Measurements from ENCODE around the gene DGAT2L6.
"Not testable (repeated sequence)": the region's sequence is repeated elsewhere in the genome, so short reads cannot be mapped to it uniquely, and the experiment has no call there.

DGAT2L6 gene

GRCh38 chrX:70196961-70197720 lies 19.9 kb downstream of the DGAT2L6 start:
- DNase-seq (ENCODE audit: low spot score) = peak; percentile 5

- no peak for DNase-seq (ENCODE audit: low spot score)
Observed at GRCh38 chrX:70201732-70202131, 24.4 kb downstream of the DGAT2L6 start.

DNA sequence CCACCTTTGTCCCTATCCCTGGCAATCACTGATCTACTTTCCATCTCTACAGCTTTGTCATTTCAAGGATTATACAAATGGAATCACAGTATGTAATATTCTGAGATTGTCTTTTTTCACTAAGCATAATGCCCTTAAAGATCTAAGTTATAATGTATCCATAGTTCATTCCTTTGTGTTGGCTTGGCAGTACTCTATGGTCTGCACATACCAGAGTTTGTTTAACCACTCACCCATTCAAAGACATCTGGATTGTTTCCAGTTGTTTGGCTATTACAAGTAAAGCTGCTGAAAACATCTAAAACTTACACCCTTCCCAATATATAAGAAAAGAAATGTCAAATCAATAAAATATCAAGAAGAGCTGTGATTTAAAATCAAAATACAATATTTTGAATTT lies 31.2 kb downstream of the DGAT2L6 start:
- DNase-seq (ENCODE audit: low spot score) = no peak

DNA sequence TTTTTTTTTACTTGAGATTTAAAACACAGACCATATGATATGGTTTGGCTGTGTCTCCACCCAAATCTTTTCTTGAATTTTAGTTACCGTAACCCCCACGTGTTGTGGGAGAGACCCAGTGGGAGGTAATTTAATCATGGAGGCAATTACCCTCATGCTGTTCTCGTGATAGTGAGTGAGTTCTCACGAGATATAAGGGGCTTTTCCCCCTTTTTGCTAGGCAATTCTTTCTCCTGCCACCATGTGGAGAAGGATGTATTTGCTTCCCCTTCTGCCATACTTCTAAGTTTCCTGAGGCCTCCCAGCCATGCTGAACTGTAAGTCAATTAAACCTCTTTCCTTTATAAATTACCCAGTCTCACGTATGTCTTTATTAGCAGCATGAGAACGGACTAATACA lies 32.3 kb downstream of the DGAT2L6 start:
- DNase-seq (ENCODE audit: low spot score) = not testable (repeated sequence)

DNA sequence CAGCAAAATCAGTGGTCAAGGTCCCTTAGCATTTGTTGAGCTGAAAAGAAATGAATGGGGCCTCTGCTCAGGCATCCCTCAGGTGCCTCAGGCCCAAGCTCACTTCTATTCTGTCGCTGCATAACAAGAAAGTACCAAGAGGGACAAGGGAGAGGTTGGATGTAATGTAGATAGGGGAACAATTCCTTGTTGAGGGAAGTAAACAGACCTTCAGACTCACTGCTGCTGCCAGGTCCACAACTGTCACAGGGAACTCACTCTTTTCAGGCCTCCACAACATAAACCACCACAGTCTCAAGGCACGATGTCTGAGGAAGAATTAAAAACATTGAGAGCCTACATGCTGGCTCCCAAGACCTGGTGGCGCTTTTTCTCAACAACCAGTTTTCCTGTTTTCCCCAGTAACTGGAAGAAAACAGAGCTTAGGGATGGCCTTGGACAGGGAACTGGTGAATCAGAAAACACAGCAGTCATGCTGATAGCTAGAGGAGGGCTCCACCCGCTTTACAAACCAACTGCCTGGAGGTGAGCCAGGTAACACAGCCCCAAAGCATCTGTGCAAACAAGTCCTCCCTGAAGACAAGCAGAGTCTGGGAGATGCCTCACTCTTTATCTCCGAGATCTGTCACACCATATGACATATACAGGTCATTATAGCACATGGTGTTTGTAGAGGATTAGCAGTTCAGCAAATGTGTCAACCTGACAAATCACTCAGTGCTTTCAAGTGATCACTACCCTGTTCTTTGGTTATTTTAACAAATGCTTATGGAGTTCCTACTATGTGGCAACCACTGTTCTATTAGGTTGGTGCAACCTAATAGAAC lies 42.9 kb downstream of the DGAT2L6 start:
- no peak for DNase-seq (ENCODE audit: low spot score)

DNA sequence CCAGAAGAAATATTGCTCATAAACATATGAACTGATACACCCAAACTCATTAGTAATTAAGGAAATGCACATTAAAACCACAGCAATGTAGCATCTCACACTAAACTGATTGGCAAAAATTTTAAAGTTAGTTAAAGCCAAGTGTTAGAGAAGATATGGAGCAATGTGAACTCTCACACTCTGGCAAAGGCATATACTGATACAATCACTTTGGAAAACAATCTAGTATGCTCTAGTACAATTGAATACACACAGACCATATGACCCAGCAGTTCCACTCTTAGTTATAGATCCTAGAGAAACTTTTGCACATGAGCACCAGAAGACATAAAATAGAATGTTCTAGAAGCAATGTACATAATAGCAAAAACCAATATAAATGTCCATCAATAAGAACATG lies 48.8 kb downstream of the DGAT2L6 start:
- DNase-seq (ENCODE audit: low spot score) = no peak

- DNase-seq (ENCODE audit: low spot score) = no peak
Observed at GRCh38 chrX:70226687-70227086, 49.4 kb downstream of the DGAT2L6 start.

DNA sequence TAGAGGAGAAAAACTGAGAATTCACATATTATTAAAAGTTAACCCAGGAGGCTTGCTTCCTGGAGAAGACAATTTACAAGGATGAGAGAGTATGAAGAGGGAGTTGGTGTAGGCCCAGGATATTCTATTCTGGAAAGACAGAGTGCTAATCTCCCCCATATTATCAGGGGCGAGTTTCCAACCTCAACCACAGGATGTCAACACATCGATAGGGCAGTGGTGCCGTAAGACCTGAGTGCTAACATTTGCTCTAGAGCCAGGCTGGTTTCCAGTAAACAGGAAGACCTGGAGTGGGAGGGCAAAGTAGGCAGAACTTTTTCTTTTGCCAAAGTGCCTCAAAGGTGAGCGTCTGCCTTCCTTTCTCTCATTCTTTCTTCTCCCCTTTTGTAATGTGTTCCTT lies 54.4 kb downstream of the DGAT2L6 start:
- no peak for DNase-seq (ENCODE audit: low spot score)

DNA sequence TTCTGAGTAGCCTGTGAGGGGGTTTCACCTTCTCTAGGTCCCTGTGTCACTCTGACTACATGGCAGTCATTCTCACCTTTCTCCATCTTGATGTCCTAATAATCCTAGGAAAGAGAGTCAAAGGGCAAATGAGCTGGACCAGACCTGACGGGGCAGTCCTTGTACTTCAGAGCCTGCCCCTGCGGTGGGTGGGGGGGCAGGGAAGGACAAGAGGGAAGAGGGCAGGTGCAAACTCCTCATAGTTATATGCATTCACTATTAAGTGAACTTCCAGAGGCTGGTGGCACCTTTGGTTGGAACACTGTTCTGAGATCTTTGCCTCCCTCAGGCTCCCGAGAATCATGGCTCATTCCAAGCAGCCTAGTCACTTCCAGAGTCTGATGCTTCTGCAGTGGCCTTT lies 57.1 kb downstream of the DGAT2L6 start, which contains the start of gene AWAT1:
Gene AWAT1, plus strand, starts transcription at position 301 of the 400 bp plus-strand sequence. Its CDS starts 41 bp downstream, at position 342.
- no peak for DNase-seq (ENCODE audit: low spot score)

- DNase-seq (ENCODE audit: low spot score) = no peak
Observed at GRCh38 chrX:70240751-70241150, 63.5 kb downstream of the DGAT2L6 start.

- DNase-seq (ENCODE audit: low spot score) = no peak
Observed at GRCh38 chrX:70241501-70241900, 64.2 kb downstream of the DGAT2L6 start.

DNA sequence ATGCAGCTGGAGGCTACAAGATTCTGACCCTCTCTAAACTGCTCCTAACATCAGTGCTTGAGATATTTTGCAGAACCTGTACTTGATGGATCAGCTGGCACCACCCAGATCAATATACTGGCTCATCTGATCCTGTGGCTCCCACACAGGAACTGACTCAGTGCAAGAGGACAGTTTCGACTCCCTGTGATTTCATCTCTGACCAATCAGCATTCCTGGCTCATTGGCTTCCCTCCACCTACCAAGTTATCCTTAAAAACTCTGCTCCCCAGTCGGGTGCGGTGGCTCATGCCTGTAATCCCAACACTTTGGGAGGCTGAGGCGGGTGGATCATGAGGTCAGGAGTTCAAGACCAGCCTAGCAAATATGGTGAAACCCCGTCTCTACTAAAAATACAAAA lies 66.3 kb downstream of the DGAT2L6 start:
- not testable (repeated sequence) for DNase-seq (ENCODE audit: low spot score)

- DNase-seq (ENCODE audit: low spot score) = no peak
Observed at GRCh38 chrX:70244881-70245280, 67.6 kb downstream of the DGAT2L6 start.

DNA sequence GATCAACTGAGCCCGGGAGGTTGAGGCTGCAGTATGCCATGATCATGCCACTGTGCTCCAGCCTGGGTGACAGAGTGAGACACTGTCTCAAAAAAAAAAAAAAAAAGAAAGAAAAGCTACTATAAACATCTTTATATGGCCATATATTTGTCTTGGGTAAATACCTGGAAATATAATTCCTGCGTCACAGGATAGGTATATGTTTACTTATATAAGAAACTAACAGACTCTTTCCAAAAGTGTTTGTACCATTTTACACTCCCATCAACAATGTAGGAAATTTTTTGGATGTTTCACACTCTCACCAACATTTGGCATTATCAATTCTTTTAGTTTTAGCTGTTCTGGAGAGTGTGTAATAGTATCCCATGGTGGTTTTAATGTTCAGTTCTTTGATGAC lies 70.0 kb downstream of the DGAT2L6 start:
- no peak for DNase-seq (ENCODE audit: low spot score)

- DNase-seq (ENCODE audit: low spot score) = no peak
Observed at GRCh38 chrX:70252491-70252890, 75.2 kb downstream of the DGAT2L6 start.

DNA sequence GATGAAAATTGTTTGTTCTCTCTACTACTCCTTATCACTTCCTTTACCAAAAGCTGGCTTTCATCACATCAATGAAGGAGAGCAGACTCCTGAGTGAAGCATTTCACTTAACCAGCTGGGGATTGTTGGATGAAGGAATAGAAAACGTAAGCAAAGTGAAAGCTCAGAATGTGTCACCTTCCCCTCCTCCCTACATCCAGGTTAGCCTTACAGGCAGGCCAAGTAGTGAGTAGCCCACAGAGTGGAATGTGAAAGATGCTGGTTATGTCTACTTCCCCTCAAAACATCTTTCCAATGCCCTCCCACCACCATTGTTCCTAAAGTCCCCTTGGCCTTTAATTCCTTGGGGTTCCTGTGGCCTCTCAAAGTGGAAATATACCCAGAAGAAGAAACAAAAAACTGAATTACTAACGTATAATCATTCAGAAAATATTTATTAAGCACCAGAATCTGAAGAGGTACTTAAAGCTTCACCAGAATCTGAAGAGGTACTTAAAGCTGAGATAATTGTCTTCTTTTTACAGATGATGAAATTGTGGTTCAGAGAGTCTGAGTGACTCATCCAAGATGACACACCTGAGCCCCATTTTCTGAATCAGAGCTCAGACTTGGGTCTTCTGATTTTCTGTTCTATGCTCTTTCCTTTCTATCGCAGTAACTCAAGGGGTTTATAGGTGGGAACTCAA lies 76.2 kb downstream of the DGAT2L6 start:
- no peak for DNase-seq (ENCODE audit: low spot score)

DNA sequence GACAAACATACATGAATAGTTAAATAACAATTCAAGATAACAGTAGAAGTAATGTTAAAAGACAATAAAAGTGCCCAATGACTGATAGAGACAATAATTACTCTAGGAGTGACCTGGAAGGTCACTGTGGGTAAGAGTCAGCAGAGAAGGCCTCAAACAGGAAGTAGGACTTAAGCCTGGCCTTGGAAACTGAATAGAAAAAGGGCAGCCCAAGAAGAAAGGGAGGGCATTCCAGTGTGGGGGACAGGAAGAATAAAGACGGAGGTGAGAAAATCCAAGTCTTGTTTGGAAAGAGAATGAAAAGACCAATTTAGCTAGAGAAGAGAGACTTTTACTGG lies 76.7 kb downstream of the DGAT2L6 start:
- DNase-seq (ENCODE audit: low spot score) = no peak

GRCh38 chrX:70254909-70255308 lies 77.6 kb downstream of the DGAT2L6 start:
- DNase-seq (ENCODE audit: low spot score) = no peak

Measured in globus pallidus (tissue), 1 donor.